Rectal smooth muscle tissue (tissue), 1 donor: ENCODE results near the gene TRAPPC6A.

Source experiments
- H3K27ac ChIP-seq: one replicate; pipeline ENCODE4 v1.7.0; 2013; ENCODE audit warnings: low read depth, low read length, inconsistent platforms
- H3K27me3 ChIP-seq: one replicate; pipeline ENCODE4 v1.7.0; 2013; ENCODE audit warnings: low read length; ENCODE audit not compliant: control insufficient read depth, insufficient read depth
- H3K36me3 ChIP-seq: one replicate; pipeline ENCODE4 v1.7.0; 2013; ENCODE audit warnings: low read length; ENCODE audit not compliant: control insufficient read depth, insufficient read depth
- H3K4me1 ChIP-seq: one replicate; pipeline ENCODE4 v1.7.0; 2013; ENCODE audit warnings: low read length; ENCODE audit not compliant: control insufficient read depth, insufficient read depth
- H3K4me3 ChIP-seq: one replicate; pipeline ENCODE4 v1.7.0; 2013; ENCODE audit warnings: low read length
- H3K9ac ChIP-seq: one replicate; pipeline ENCODE4 v1.7.0; 2013; ENCODE audit warnings: low read length

TRAPPC6A gene

GRCh38 chr19:45177817-45178261 lies at the start of gene TRAPPC6A:
Gene TRAPPC6A, minus strand, starts transcription at chr19:45178237. Its CDS starts 19 bp downstream, at chr19:45178218.
- H3K4me1 ChIP-seq, result peaks cover 6% of the 10 kb centered on the region
- H3K36me3 ChIP-seq, result peaks cover 7% of the 10 kb centered on the region
- peak within 1 kb of the TSS; percentile 70 for H3K9ac ChIP-seq
- H3K4me3 ChIP-seq, result peak within 1 kb of the TSS; percentile 96
- H3K27ac ChIP-seq, result peak within 1 kb of the TSS; percentile 91
- H3K27me3 ChIP-seq, result no peaks in the 10 kb centered on the region

GRCh38 chr19:45224645-45225044 lies 46.6 kb upstream of the TRAPPC6A start:
- Histone ChIP-seq H3K27me3 (no peaks in the 10 kb centered on the region), H3K4me1 (no peaks in the 10 kb centered on the region), H3K4me3 (no peak overlapping the region), H3K36me3 (no peaks in the 10 kb centered on the region), H3K27ac (no peak overlapping the region), H3K9ac (no peak overlapping the region)

DNA sequence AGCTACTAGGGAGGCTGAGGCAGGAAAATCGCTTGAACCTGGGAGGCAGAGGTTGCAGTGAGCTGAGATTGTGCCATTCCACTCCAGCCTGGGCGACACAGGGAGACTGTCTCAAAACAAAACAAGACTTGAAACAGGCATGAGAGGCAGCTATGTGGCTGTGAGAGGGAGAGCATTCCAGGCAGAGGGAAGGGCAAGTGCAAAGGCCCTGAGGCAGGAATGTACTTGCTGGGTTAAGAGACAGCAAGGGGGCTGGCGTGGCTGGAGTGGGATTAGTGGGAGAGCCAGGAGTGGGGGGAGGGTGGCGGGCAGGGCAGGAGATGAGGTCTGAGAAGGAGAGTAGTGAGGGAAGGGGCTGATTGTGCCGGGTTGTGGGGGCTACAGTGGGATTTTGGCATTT lies 45.8 kb upstream of the TRAPPC6A start:
- no peaks in the 10 kb centered on the region for H3K27me3 ChIP-seq
- no peak overlapping the region for H3K27ac ChIP-seq
- H3K36me3 ChIP-seq, result no peaks in the 10 kb centered on the region

GRCh38 chr19:45222724-45223123 lies 44.7 kb upstream of the TRAPPC6A start:
- no peaks in the 10 kb centered on the region for H3K27me3 ChIP-seq
- H3K27ac ChIP-seq, result no peak overlapping the region
- no peaks in the 10 kb centered on the region for H3K36me3 ChIP-seq
- H3K4me3 ChIP-seq, result no peak overlapping the region
- no peak overlapping the region for H3K9ac ChIP-seq
- no peaks in the 10 kb centered on the region for H3K4me1 ChIP-seq

More for the DNA sequence above, 45.8 kb upstream of the TRAPPC6A start:
- no peaks in the 10 kb centered on the region for H3K4me1 ChIP-seq
- H3K9ac ChIP-seq, result no peak overlapping the region
- no peak overlapping the region for H3K4me3 ChIP-seq

DNA sequence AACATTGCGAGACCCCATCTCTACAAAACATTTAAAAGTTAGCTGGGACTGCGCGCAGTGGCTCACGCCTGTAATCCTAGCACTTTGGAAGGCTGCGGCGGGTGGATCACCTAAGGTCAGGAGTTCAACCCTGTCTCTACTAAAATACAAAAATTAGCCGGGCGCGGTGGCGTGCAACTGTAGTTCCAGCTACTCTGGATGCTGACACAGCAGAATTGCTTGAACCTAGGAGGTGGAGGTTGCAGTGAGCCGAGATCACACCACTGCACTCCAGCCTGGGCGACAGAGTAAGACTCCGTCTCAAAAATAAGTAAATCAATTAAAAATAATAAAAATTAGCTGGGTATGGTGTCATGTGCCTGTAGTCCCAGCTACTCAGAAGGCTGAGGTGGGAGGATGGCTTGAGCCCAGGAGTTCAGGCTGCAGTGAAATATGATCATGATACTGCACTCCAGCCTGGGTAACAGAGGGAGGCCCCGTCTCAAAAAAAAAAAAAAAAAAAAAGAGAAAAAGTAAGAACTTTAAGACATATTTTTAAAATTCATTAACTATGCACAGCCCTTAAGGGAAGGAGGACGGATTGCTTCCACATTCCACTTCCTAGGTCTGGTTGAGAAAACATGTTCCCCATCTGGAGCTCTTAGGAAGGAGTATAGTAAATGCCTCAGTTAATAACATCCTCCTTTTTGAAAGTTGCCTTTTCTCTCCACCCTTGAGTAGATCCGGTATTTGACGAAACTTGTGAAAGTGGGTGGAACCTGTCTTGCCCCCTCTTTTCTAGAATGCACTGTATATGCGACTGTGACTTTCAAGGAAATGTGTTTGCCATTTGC lies 41.1 kb upstream of the TRAPPC6A start:
- H3K27me3 ChIP-seq, result peaks cover 10% of the 10 kb centered on the region
- H3K9ac ChIP-seq, result no peak overlapping the region
- H3K36me3 ChIP-seq, result no peaks in the 10 kb centered on the region
- no peaks in the 10 kb centered on the region for H3K4me1 ChIP-seq
- H3K4me3 ChIP-seq, result no peak overlapping the region
- H3K27ac ChIP-seq, result no peak overlapping the region

GRCh38 chr19:45218426-45218825 lies 40.4 kb upstream of the TRAPPC6A start:
- no peak overlapping the region for H3K9ac ChIP-seq
- H3K27me3 ChIP-seq, result peaks cover 10% of the 10 kb centered on the region
- no peaks in the 10 kb centered on the region for H3K36me3 ChIP-seq
- no peak overlapping the region for H3K27ac ChIP-seq
- no peak overlapping the region for H3K4me3 ChIP-seq
- no peaks in the 10 kb centered on the region for H3K4me1 ChIP-seq

- H3K9ac ChIP-seq, result no peak overlapping the region
- no peaks in the 10 kb centered on the region for H3K36me3 ChIP-seq
- no peak overlapping the region for H3K27ac ChIP-seq
- H3K27me3 ChIP-seq, result peaks cover 10% of the 10 kb centered on the region
- no peak overlapping the region for H3K4me3 ChIP-seq
- no peaks in the 10 kb centered on the region for H3K4me1 ChIP-seq
These were observed 39.9 kb upstream of the TRAPPC6A start for GRCh38 chr19:45217957-45218334.

DNA sequence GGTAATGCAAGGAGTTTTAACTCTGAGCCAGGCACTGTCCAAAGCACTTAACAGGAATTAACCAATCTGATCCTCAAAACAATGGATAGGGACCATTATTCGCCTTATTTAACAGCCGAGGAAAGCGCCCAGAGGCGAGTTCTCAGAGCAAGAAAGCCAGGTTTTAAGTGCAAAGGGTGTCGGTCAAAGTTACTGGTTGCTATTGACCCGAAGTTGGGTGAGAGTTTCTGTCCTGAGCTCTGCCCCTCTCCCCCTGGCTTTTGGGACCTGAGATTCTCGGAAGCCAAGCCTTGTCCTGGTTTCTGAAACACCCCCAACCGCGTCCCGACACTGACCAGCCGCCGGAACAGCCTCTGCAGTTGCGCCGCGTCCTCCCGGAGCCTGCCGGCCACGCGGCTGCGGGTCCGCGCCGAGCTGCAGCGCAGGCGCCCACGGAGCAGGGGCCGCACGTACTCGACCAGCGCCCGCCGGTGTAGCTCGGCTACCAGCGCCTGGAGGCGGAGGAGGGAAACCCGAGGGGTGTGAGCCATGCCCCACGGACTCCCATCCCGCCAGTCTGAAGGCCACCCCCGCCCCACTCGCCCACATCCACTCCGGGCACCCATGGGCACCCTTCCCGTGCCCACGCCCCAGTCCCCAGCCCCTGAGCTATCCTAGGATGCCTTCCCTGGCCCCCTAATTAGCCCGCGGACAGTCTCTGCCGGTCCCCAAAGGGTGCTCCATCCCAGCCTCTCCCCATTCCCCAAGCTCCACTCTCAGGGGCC lies 39.3 kb upstream of the TRAPPC6A start:
- Histone ChIP-seq H3K9ac (no peak overlapping the region), H3K36me3 (no peaks in the 10 kb centered on the region), H3K4me3 (no peak overlapping the region), H3K4me1 (no peaks in the 10 kb centered on the region), H3K27me3 (peaks cover 10% of the 10 kb centered on the region), H3K27ac (no peak overlapping the region)

DNA sequence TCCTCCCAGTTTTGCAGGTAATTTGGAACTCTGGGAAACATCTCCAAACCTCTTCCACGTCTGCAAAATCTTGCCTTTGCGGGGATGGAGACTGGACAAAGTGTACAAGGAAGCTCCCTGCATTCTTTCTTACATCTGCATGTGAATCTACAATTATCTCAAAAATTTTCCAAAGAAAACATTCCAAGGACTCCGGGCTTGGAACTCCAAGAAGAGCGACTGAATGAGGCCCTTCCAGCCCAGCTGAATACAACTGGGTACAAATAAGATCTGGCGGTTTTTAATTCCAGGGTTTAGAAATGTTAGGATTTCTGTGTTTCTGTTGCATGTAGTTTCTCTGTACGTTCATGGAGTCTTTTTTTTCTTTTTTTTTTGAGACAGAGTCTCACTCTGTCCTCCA lies 38.6 kb upstream of the TRAPPC6A start:
- Histone ChIP-seq H3K4me1 (no peaks in the 10 kb centered on the region), H3K4me3 (no peak overlapping the region), H3K27me3 (peaks cover 10% of the 10 kb centered on the region), H3K9ac (no peak overlapping the region), H3K36me3 (no peaks in the 10 kb centered on the region), H3K27ac (no peak overlapping the region)

DNA sequence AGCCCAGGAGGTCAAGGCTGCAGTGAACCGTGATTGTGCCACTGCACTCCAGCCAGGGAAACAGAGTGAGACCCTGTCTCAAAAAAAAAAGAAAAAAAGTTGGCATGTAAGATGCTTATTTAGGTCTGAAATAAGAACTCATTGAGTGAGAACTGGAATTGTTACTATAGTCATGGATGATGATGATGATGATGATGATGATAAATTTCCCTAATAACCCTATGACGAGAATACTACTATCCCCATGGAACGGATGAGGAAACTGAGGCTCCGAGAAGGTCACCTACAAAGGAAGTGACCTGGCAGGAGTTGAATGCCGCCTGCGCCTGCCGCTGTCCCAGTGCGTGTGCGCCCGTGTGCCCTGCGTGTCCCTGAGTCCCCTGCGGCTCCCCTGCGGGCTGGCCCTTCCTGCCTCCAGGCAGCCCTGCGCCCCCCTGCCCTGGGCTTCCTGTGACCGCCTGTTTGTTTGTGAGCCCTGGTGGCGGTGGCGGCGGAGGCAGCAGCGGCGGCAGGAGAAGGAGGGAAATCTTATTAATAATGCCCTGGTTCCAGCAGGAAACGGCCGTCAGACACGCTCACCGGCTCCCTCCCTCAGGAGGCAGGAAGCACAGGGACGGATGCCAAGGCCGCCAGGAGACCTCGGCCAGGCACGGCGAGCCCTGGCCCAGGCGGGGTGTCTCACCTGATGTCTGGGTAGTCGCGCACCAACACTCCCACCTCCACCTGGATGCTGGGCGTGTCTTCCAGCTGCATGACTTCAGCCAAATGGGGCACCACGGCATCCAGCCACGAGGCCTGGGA lies 37.6 kb upstream of the TRAPPC6A start:
- H3K27ac ChIP-seq, result no peak overlapping the region
- no peaks in the 10 kb centered on the region for H3K36me3 ChIP-seq
- H3K4me1 ChIP-seq, result no peaks in the 10 kb centered on the region
- H3K4me3 ChIP-seq, result no peak overlapping the region
- peaks cover 10% of the 10 kb centered on the region for H3K27me3 ChIP-seq
- no peak overlapping the region for H3K9ac ChIP-seq

DNA sequence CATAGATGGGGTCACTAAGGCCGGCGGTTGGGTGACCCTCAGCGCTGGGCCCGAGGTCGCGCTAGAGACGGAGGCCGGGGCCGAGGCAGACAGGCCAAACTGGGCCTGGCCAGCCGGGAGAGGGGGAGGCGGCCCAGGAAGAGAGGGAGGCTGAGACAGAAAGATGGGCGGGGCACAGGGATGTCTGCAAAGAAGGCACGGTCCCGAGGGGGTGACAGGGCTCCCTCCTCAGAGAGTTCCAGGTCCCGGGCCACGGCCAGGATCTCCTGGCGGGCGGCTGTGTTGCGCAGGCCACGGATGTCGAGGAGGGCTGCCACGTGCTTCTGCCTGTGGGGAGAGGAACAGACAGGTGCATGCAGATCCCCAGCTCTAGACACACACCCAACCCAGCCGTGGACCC lies 35.0 kb upstream of the TRAPPC6A start:
- Histone ChIP-seq H3K4me3 (no peak overlapping the region), H3K27ac (no peak overlapping the region), H3K9ac (no peak overlapping the region), H3K27me3 (peaks cover 10% of the 10 kb centered on the region), H3K4me1 (no peaks in the 10 kb centered on the region), H3K36me3 (no peaks in the 10 kb centered on the region)

- no peak overlapping the region for H3K27ac ChIP-seq
- peaks cover 5% of the 10 kb centered on the region for H3K27me3 ChIP-seq
- H3K4me1 ChIP-seq, result no peaks in the 10 kb centered on the region
- no peaks in the 10 kb centered on the region for H3K36me3 ChIP-seq
- H3K9ac ChIP-seq, result no peak overlapping the region
- no peak overlapping the region for H3K4me3 ChIP-seq
These were observed 33.8 kb upstream of the TRAPPC6A start for GRCh38 chr19:45211751-45212381.
